Measurements from ENCODE around the gene CITED2. TPM values are rescaled to one million over a fixed set of nuclear protein-coding genes. Genes with fewer than 3 reads are reported as not detected.
A peak's percentile ranks its signal among the peaks of the same experiment; 100 is the strongest.

The CITED2 gene
- 100 to 1,000 TPM in 1 of 4 donors, 10 to 100 TPM in 3; 67.7 to 122 (median 83.1) TPM for total RNA-seq

GRCh38 chr6:139374357-139375225 lies at the start of gene CITED2:
TSS of gene CITED2 (minus strand) at chr6:139374648. CDS start at chr6:139373944, 704 bp downstream.
- peak; percentile 95 to 98 (median 96) for DNase-seq
- H3K36me3 ChIP-seq = peaks cover 0 to 16% (median 0%) of the 10 kb centered on the region in 3 donors
- TF ChIP-seq CTCF (IDR thresholded peaks at IDR 0.05) (peak in 5 of 6 experiments; percentile 10 to 46 (median 39)), POLR2A (IDR thresholded peaks at IDR 0.05) (peak; percentile 98 to 100)
- peaks cover 0 to 14% (median 5%) of the 10 kb centered on the region in 4 donors for H3K4me1 ChIP-seq
- peak within 1 kb of the TSS; percentile 95 to 97 (median 96) for H3K27ac ChIP-seq
- no peaks in the 10 kb centered on the region for H3K27me3 ChIP-seq
- peak within 1 kb of the TSS; percentile 76 to 90 (median 76) for H3K4me3 ChIP-seq
- no peaks in the 10 kb centered on the region for H3K9me3 ChIP-seq

- TF ChIP-seq POLR2A (IDR thresholded peaks at IDR 0.05) = no peak
- TF ChIP-seq CTCF (IDR thresholded peaks at IDR 0.05) = no peak
- Histone ChIP-seq H3K4me3 (no peak overlapping the region), H3K27me3 (no peaks in the 10 kb centered on the region), H3K36me3 (no peaks in the 10 kb centered on the region), H3K4me1 (no peaks in the 10 kb centered on the region), H3K27ac (no peak overlapping the region), H3K9me3 (no peaks in the 10 kb centered on the region)
- no peak for DNase-seq
Observed at GRCh38 chr6:139423037-139423703, 48.7 kb upstream of the CITED2 start.

GRCh38 chr6:139422105-139423036 lies 47.9 kb upstream of the CITED2 start:
- Histone ChIP-seq H3K4me1 (no peaks in the 10 kb centered on the region), H3K9me3 (no peaks in the 10 kb centered on the region), H3K4me3 (no peak overlapping the region), H3K27me3 (no peaks in the 10 kb centered on the region), H3K36me3 (no peaks in the 10 kb centered on the region), H3K27ac (no peak overlapping the region)
- no peak for TF ChIP-seq POLR2A (IDR thresholded peaks at IDR 0.05)
- no peak for TF ChIP-seq CTCF (IDR thresholded peaks at IDR 0.05)
- no peak for DNase-seq

- Histone ChIP-seq H3K4me3 (no peak overlapping the region), H3K36me3 (no peaks in the 10 kb centered on the region), H3K4me1 (no peaks in the 10 kb centered on the region), H3K27me3 (no peaks in the 10 kb centered on the region), H3K9me3 (no peaks in the 10 kb centered on the region), H3K27ac (no peak overlapping the region)
- no peak for TF ChIP-seq CTCF (IDR thresholded peaks at IDR 0.05)
- no peak for TF ChIP-seq POLR2A (IDR thresholded peaks at IDR 0.05)
- no peak for DNase-seq
Observed at GRCh38 chr6:139418481-139419132, 44.2 kb upstream of the CITED2 start.

GRCh38 chr6:139416146-139416545 lies 41.7 kb upstream of the CITED2 start:
- H3K27me3 ChIP-seq = no peaks in the 10 kb centered on the region
- DNase-seq = no peak
- TF ChIP-seq POLR2A (IDR thresholded peaks at IDR 0.05) (no peak), CTCF (IDR thresholded peaks at IDR 0.05) (no peak)
- H3K36me3 ChIP-seq = no peaks in the 10 kb centered on the region
- no peaks in the 10 kb centered on the region for H3K4me1 ChIP-seq
- H3K4me3 ChIP-seq = no peak overlapping the region
- no peak overlapping the region for H3K27ac ChIP-seq
- H3K9me3 ChIP-seq = no peaks in the 10 kb centered on the region
